Nephron progenitor cell (in vitro differentiated cells): ENCODE data around the gene CSMD2.

Experiments
- DNase-seq: peaks from one replicate; pipeline ENCODE4 v3.0.0; 2021
- H3K27ac Mint-ChIP-seq: 2 replicates; pipeline ENCODE4 v1.8.0; 2021; ENCODE audit warnings: mild to moderate bottlenecking, moderate library complexity, mixed read lengths
- H3K27me3 Mint-ChIP-seq: 2 replicates; pipeline ENCODE4 v1.8.0; 2021; ENCODE audit warnings: mild to moderate bottlenecking, low read depth, mixed read lengths; ENCODE audit not compliant: poor library complexity
- H3K36me3 Mint-ChIP-seq: 2 replicates; pipeline ENCODE4 v1.8.0; 2021; ENCODE audit warnings: low read depth, mixed read lengths
- H3K4me1 Mint-ChIP-seq: 2 replicates; pipeline ENCODE4 v1.8.0; 2021; ENCODE audit warnings: mixed read lengths
- H3K4me3 Mint-ChIP-seq: 2 replicates; pipeline ENCODE4 v1.8.0; 2021; ENCODE audit warnings: mild to moderate bottlenecking, moderate library complexity, mixed read lengths
- H3K9me3 Mint-ChIP-seq: 2 replicates; pipeline ENCODE4 v1.8.0; 2021; ENCODE audit warnings: mild to moderate bottlenecking, moderate library complexity, mixed read lengths
- TF ChIP-seq, protein P1 (sequence below): fragments of 200-600 bp; sonication (generic); IDR thresholded peaks from 2 replicates; pipeline ENCODE4 v1.5.0; 2021; ENCODE audit warnings: antibody characterized with exemption

Gene CSMD2

DNA sequence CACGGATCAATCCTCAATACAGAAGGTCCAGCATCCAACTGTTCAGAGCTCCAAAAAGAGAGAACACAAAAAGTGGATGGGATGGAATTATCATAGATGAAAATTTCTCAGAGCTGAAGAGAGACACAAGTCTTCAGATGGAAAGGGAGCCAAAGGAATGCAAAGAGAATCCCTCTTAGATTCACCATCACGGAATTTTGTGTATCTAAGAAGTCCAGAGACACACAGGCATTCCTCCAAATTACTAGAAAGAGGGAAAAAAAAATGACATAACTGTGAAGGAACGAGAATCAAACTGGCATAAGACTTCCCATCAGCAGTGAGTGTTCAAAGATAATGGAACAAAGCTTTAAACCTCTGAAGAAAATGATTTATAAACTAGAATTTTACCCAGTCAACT is 591.4 kb downstream of the CSMD2 start:
- H3K4me3 Mint-ChIP-seq = no peak overlapping the region
- H3K27ac Mint-ChIP-seq = no peak overlapping the region
- H3K27me3 Mint-ChIP-seq = peaks cover 16% of the 10 kb centered on the region
- H3K9me3 Mint-ChIP-seq = peaks cover 19% of the 10 kb centered on the region
- no peak for DNase-seq
- TF ChIP-seq, protein P1, sequence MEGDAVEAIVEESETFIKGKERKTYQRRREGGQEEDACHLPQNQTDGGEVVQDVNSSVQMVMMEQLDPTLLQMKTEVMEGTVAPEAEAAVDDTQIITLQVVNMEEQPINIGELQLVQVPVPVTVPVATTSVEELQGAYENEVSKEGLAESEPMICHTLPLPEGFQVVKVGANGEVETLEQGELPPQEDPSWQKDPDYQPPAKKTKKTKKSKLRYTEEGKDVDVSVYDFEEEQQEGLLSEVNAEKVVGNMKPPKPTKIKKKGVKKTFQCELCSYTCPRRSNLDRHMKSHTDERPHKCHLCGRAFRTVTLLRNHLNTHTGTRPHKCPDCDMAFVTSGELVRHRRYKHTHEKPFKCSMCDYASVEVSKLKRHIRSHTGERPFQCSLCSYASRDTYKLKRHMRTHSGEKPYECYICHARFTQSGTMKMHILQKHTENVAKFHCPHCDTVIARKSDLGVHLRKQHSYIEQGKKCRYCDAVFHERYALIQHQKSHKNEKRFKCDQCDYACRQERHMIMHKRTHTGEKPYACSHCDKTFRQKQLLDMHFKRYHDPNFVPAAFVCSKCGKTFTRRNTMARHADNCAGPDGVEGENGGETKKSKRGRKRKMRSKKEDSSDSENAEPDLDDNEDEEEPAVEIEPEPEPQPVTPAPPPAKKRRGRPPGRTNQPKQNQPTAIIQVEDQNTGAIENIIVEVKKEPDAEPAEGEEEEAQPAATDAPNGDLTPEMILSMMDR = no peak
- no peaks in the 10 kb centered on the region for H3K36me3 Mint-ChIP-seq
- H3K4me1 Mint-ChIP-seq = peaks cover 2% of the 10 kb centered on the region

DNA sequence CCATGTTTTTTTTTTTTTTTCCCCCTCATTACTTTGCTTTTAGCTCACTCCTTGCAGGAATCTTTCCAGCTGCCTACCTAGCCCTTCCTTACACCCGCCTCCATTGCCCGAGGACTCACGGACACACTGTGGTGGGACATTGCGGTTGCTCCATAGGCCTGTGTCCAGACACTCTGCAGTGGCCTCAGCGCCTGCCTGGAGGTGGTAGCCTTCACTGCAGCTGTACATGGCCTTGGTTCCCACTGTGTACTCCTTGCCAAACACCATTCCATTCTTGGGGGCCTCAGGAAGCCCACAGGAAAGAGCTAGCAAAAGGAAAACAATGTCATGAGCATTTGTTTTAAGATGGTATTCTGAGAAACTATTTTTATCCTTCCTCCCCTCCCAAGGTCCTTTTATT is 592.6 kb downstream of the CSMD2 start:
- DNase-seq = no peak
- H3K4me3 Mint-ChIP-seq = no peak overlapping the region
- peaks cover 13% of the 10 kb centered on the region for H3K27me3 Mint-ChIP-seq
- no peaks in the 10 kb centered on the region for H3K4me1 Mint-ChIP-seq
- H3K9me3 Mint-ChIP-seq = peaks cover 19% of the 10 kb centered on the region
- no peaks in the 10 kb centered on the region for H3K36me3 Mint-ChIP-seq
- no peak overlapping the region for H3K27ac Mint-ChIP-seq
- TF ChIP-seq, protein P1 = no peak

DNA sequence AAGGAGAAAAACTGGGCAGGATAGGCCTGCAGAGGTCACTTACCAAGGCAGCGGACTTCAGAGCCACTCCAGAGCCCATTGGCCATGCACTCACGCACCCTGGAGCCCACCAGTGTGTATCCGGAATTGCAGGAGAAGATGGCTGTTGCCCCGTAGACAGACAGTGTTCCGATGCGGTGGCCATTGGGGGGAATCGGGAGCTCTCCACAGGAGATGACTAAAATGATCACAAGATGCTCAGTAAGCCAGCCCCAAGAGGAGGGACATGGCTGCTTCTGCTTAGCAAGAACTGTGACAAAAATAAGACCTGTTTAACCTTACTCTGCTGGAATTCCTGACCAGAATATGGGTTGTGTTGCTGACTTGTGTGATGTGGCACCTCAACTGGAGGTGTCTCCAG is 595.7 kb downstream of the CSMD2 start:
- no peak for DNase-seq
- Mint-ChIP-seq H3K27ac (no peak overlapping the region), H3K27me3 (peaks cover 13% of the 10 kb centered on the region)

DNA sequence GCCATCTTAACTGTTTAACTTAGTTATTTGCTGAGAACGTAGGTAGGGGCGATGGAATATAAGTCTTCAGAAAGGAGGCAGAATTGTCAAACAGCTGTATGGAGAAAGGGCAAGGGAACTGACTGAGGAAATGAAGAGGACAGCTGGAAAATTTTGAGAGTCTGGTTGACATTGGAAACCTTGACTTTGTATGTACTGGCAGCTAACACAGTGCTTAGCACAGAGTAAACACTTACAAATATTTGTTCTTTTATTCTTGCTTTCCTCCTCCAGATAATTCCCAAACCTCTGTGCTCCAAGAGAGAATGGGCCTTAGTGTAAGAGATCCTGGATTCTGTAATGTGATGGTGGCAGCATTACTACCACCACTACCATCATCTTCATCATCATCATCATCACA is 601.3 kb downstream of the CSMD2 start:
- Mint-ChIP-seq H3K4me3 (no peak overlapping the region), H3K9me3 (peaks cover 11% of the 10 kb centered on the region), H3K36me3 (no peaks in the 10 kb centered on the region), H3K4me1 (no peaks in the 10 kb centered on the region), H3K27me3 (peaks cover 3% of the 10 kb centered on the region), H3K27ac (no peak overlapping the region)
- no peak for DNase-seq
- TF ChIP-seq, protein P1 = no peak

More for the DNA sequence above, 595.7 kb downstream of the CSMD2 start:
- H3K4me1 Mint-ChIP-seq = no peaks in the 10 kb centered on the region
- no peaks in the 10 kb centered on the region for H3K36me3 Mint-ChIP-seq
- no peak overlapping the region for H3K4me3 Mint-ChIP-seq
- TF ChIP-seq, protein P1 = no peak
- peaks cover 25% of the 10 kb centered on the region for H3K9me3 Mint-ChIP-seq

DNA sequence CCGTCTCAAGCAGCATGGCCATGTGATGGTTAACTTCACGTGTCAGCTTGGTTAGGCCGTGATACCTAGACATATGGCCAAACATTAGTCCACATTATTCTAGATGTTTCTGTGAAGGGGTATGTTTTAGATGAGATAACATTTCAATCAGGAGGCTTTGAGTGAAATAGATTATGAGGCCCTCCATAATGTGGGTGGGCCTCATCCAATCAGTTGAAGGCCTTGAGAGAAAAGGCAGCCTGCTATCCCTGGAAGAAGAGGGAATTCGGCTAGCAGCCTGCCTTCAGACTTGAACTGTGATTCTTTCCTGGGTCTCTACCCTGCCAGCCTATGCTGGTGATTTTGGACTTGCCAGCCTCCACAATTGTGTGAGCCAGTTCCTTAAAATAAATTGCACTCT is 602.5 kb downstream of the CSMD2 start:
- Mint-ChIP-seq H3K36me3 (no peaks in the 10 kb centered on the region), H3K9me3 (peaks cover 11% of the 10 kb centered on the region), H3K4me1 (no peaks in the 10 kb centered on the region), H3K27me3 (peaks cover 3% of the 10 kb centered on the region), H3K27ac (no peak overlapping the region), H3K4me3 (no peak overlapping the region)
- DNase-seq = no peak
- TF ChIP-seq, protein P1 = no peak

DNA sequence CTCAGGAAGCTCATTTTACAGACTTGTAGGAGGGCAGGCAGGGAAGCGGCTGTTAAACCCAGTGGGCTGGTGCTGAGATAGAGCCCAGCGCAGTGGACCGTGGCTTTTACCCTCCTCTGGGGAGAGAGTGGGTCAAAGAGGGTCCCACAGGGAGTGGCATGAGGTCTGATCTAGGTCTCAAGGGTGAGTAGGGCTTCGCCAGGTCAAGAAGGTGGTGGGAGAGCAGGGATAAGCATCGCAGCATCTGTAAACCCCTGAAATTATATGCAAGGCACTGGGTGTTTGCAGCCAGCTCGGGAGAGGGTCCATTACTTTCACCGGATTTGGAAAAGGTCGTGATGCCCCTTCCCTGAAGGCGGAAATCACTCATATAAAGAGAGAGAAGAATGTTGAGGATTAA is 603.5 kb downstream of the CSMD2 start:
- no peaks in the 10 kb centered on the region for H3K36me3 Mint-ChIP-seq
- no peak overlapping the region for H3K27ac Mint-ChIP-seq
- H3K27me3 Mint-ChIP-seq = peaks cover 3% of the 10 kb centered on the region
- no peaks in the 10 kb centered on the region for H3K4me1 Mint-ChIP-seq
- no peak for DNase-seq
- H3K4me3 Mint-ChIP-seq = no peak overlapping the region
- TF ChIP-seq, protein P1 = no peak
- peaks cover 11% of the 10 kb centered on the region for H3K9me3 Mint-ChIP-seq
